Measurements from ENCODE around the gene TEX30.

The TEX30 gene

DNA sequence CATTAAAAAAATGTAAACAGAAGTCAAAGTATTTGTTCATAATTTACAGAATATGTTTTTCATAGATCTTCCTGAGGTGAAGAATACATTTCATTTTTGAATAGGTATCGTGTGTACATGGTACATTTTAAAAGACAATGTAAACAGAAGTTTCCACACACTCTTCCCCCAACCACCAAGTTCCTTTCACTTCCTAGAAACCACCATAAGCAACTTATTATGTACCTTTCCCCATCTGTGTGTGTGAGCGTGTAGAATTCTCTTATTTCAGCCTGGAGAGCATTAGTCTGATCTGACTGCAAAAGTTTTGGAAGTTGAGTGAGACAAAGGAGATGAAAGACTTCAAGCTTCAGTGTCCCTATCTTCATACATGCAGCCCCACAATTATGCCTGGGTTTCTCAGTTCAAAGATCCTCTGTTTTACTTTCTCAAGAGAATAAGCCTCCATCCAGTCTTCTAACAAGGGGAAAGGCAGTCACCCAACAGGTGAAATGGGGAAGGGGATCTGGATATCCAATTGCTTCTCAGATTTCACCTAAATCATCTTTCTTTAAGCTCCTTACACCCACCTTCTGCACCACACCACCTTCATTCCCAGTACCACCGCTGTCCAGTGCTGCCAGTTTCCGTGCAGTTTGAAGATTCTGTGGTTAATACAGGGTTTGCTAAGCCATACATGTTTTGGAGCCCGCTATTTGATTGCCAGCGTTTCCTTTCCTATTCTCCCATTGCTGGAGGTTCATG, 2.1 kb downstream of the TEX30 start:
- H3K27me3 Mint-ChIP-seq = peaks cover 1% of the 10 kb centered on the region
- H3K4me1 Mint-ChIP-seq = peaks cover 49% of the 10 kb centered on the region
- H3K9me3 Mint-ChIP-seq = no peaks in the 10 kb centered on the region
- CTCF ChIA-PET = interaction anchor here (1.0 to 2.9 kb wide), 3 partner anchors 29 to 180 kb away, joined by 3 to 8 read pairs (median 3); no protein-coding TSS in a partner anchor
- peak overlapping the region; percentile 82 for H3K4me3 Mint-ChIP-seq
- peak overlapping the region; percentile 8 for H3K27ac Mint-ChIP-seq
- DNase-seq = no peak
- peaks cover 22% of the 10 kb centered on the region for H3K36me3 Mint-ChIP-seq

- peaks cover 24% of the 10 kb centered on the region for H3K36me3 Mint-ChIP-seq
- no peak for DNase-seq
- CTCF ChIA-PET = interaction anchor here (2.9 kb wide), 1 partner anchor 178 kb away, joined by 8 read pairs; no protein-coding TSS in a partner anchor
- H3K4me1 Mint-ChIP-seq = peaks cover 49% of the 10 kb centered on the region
- no peaks in the 10 kb centered on the region for H3K9me3 Mint-ChIP-seq
- no peaks in the 10 kb centered on the region for H3K27me3 Mint-ChIP-seq
- H3K4me3 Mint-ChIP-seq = no peak overlapping the region
- no peak overlapping the region for H3K27ac Mint-ChIP-seq
Measured at GRCh38 chr13:102770435-102770834, 3.2 kb downstream of the TEX30 start.

DNA sequence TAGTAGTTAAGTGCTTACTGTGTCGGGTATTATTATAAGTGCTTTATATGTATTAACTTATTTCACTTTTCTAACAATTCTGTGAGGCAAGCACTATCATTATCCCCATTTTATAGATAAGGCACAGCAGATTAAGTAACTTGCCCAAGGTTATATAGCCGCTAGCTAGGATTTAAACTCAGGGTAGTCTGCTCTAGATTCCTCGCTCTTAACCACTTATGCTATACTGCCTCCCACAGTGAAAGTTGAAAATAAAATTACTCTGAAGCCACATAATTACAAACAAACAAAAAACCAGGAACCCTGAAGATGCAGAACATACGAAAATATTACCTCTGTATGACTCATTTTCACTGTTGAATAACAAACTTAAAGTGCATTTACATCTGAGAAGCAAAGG, 3.9 kb downstream of the TEX30 start:
- no peak for DNase-seq
- Mint-ChIP-seq H3K4me3 (no peak overlapping the region), H3K4me1 (peaks cover 44% of the 10 kb centered on the region), H3K27me3 (no peaks in the 10 kb centered on the region), H3K36me3 (peaks cover 28% of the 10 kb centered on the region), H3K27ac (no peak overlapping the region), H3K9me3 (no peaks in the 10 kb centered on the region)
- CTCF ChIA-PET = interaction anchor here (1.0 to 2.9 kb wide), 2 partner anchors 178 to 188 kb away, joined by 3 to 8 read pairs; no protein-coding TSS in a partner anchor

- CTCF ChIA-PET = interaction anchor here (1.0 kb wide), 1 partner anchor 187 kb away, joined by 3 read pairs; no protein-coding TSS in a partner anchor
- peaks cover 31% of the 10 kb centered on the region for H3K36me3 Mint-ChIP-seq
- no peaks in the 10 kb centered on the region for H3K27me3 Mint-ChIP-seq
- no peaks in the 10 kb centered on the region for H3K9me3 Mint-ChIP-seq
- no peak overlapping the region for H3K27ac Mint-ChIP-seq
- no peak for DNase-seq
- peaks cover 36% of the 10 kb centered on the region for H3K4me1 Mint-ChIP-seq
- no peak overlapping the region for H3K4me3 Mint-ChIP-seq
Measured at GRCh38 chr13:102768909-102769308, 4.7 kb downstream of the TEX30 start.

GRCh38 chr13:102763741-102764140, 9.8 kb downstream of the TEX30 start:
- Mint-ChIP-seq H3K27me3 (no peaks in the 10 kb centered on the region), H3K4me1 (no peaks in the 10 kb centered on the region), H3K27ac (no peak overlapping the region), H3K4me3 (no peak overlapping the region), H3K36me3 (peaks cover 20% of the 10 kb centered on the region), H3K9me3 (no peaks in the 10 kb centered on the region)
- no peak for DNase-seq
- CTCF ChIA-PET = no interaction called here

GRCh38 chr13:102761071-102761470, 12.5 kb downstream of the TEX30 start:
- H3K27me3 Mint-ChIP-seq = no peaks in the 10 kb centered on the region

DNA sequence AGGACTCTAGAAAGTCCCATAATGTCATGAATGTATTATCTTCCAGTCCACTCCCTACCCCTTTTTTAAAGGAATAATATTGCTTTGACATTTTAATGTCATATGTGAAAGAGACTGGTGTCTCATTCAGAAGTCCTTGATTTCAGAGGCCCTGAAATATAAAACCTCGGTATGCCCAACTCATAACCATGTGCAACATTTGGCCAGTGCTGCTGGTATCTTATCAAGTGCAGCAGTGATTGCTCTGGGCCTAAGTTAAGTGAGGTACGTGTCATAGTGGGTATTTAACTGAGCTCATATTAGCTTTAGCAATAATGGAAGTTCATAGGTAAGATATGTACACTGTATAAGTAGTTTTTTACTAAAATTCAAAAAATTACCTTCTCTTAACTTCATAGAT, 14.7 kb downstream of the TEX30 start:
- Mint-ChIP-seq H3K9me3 (no peaks in the 10 kb centered on the region), H3K4me1 (no peaks in the 10 kb centered on the region), H3K27me3 (no peaks in the 10 kb centered on the region), H3K36me3 (peaks cover 2% of the 10 kb centered on the region), H3K4me3 (no peak overlapping the region), H3K27ac (no peak overlapping the region)
- DNase-seq = no peak
- CTCF ChIA-PET = interaction anchor here (0.8 kb wide), 1 partner anchor 71 kb away, joined by 3 read pairs; no protein-coding TSS in a partner anchor

More at GRCh38 chr13:102761071-102761470, 12.5 kb downstream of the TEX30 start:
- no peak overlapping the region for H3K4me3 Mint-ChIP-seq
- H3K4me1 Mint-ChIP-seq = no peaks in the 10 kb centered on the region
- DNase-seq = no peak
- CTCF ChIA-PET = no interaction called here
- H3K27ac Mint-ChIP-seq = no peak overlapping the region
- no peaks in the 10 kb centered on the region for H3K9me3 Mint-ChIP-seq
- peaks cover 9% of the 10 kb centered on the region for H3K36me3 Mint-ChIP-seq

DNA sequence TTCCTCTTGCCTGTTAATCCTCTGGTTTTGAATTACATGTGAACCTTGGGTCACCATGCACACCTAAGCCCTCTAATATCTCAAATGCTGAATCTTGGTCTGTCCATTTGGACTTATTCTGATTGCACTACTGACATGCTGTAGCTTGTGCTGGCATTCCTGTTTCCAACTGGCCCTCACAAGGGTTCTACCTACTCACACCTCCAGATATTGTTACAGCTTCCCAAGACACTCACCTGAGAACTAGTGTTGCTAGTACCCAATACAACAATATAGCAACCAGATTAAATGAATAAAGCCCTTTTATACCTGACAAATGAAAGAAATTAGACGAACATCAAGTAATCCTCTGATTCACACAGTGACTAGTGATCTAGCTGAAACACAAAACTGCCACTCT, 16.6 kb downstream of the TEX30 start:
- no peak for DNase-seq
- CTCF ChIA-PET = interaction anchor here (1.0 kb wide), 1 partner anchor 102 kb away, joined by 3 read pairs; no protein-coding TSS in a partner anchor
- H3K9me3 Mint-ChIP-seq = peaks cover 6% of the 10 kb centered on the region
- no peaks in the 10 kb centered on the region for H3K36me3 Mint-ChIP-seq
- no peaks in the 10 kb centered on the region for H3K4me1 Mint-ChIP-seq
- no peak overlapping the region for H3K4me3 Mint-ChIP-seq
- H3K27me3 Mint-ChIP-seq = peaks cover under 1% of the 10 kb centered on the region
- no peak overlapping the region for H3K27ac Mint-ChIP-seq

DNA sequence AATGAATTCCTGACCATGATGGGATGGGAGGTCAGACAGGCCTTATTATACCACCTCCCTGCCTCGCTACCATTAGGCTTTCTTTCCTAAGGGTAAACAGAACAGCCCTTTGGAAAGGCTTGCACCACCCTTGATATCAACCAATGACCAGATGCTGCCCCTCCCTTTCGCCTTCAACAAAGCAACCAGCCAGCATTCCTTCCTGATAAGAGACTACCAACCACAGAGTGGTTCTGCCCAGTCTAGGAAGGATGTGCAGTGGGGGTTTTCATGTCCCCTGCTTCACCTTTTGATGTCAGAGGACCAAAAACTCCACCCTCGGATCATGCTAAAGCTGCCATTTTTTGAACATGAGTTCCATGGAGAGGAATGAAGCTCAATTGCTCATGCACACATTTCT, 21.7 kb downstream of the TEX30 start:
- CTCF ChIA-PET = interaction anchor here (0.6 to 0.7 kb wide), 2 partner anchors 44 to 170 kb away, joined by 3 to 4 read pairs; no protein-coding TSS in a partner anchor
- H3K4me3 Mint-ChIP-seq = no peak overlapping the region
- H3K4me1 Mint-ChIP-seq = no peaks in the 10 kb centered on the region
- peaks cover 3% of the 10 kb centered on the region for H3K27me3 Mint-ChIP-seq
- H3K9me3 Mint-ChIP-seq = peaks cover 6% of the 10 kb centered on the region
- no peak for DNase-seq
- H3K36me3 Mint-ChIP-seq = no peaks in the 10 kb centered on the region
- H3K27ac Mint-ChIP-seq = no peak overlapping the region

GRCh38 chr13:102742506-102742905, 31.1 kb downstream of the TEX30 start:
- peaks cover 3% of the 10 kb centered on the region for H3K27me3 Mint-ChIP-seq
- no peak for DNase-seq
- no peak overlapping the region for H3K27ac Mint-ChIP-seq
- CTCF ChIA-PET = no interaction called here
- H3K4me1 Mint-ChIP-seq = no peaks in the 10 kb centered on the region
- H3K9me3 Mint-ChIP-seq = peaks cover 8% of the 10 kb centered on the region
- no peak overlapping the region for H3K4me3 Mint-ChIP-seq
- H3K36me3 Mint-ChIP-seq = no peaks in the 10 kb centered on the region

DNA sequence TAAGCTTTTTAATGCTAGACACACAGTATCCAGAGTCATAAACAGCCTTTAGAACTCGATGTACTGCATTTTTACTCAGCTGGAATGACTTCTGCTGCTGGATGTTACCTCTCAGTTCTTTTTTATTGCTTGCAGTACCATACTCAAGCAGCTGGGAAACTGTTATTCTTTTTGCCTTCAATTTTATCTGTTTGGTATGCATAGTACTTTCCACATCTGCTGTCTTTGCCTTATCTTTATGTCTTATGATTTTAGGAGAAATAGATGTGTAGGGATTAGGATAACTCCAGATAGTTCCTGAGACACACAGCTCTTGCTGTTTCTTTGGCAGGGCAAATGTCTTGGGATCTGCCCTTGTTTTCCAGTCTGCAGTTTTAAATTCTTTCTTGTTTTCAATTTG, 31.5 kb downstream of the TEX30 start:
- Mint-ChIP-seq H3K27me3 (peaks cover 3% of the 10 kb centered on the region), H3K4me3 (no peak overlapping the region), H3K9me3 (peaks cover 8% of the 10 kb centered on the region), H3K27ac (no peak overlapping the region), H3K4me1 (no peaks in the 10 kb centered on the region), H3K36me3 (no peaks in the 10 kb centered on the region)
- CTCF ChIA-PET = no interaction called here
- DNase-seq = no peak

DNA sequence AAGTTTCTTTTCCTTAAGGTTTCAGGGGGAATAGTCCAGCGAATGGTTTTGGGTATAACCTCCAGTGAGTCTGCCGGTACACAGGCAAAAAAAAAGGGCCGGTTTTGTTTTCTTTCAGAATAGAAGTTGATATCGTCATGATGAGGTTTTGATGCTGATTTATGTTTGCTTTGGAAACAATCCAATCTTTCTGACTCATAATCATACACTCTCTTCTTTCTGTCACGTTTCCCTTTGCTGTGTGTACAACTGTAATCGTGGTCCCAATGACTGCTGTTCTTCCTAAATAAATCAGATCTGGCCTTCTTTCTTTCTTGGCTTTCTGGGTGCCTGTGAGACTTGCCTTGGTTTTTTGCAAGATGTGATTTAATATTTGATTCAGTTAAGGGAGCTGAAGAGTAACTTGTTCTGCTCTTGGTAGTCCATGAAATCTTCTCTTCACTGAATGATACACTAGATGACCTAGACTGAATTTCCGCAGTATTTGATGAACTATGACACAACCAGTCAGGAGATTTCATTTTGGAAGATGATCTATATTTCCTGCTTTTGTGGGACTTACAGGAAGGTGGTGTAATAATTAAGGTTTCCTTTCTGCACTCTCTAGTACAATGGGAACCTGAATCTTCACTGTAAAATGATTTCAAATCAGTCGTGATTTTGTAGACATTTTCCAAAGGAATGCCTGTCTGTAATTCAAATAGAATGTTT, 43.9 kb downstream of the TEX30 start:
- CTCF ChIA-PET = no interaction called here
- Mint-ChIP-seq H3K36me3 (no peaks in the 10 kb centered on the region), H3K4me1 (no peaks in the 10 kb centered on the region), H3K27me3 (peaks cover 9% of the 10 kb centered on the region), H3K9me3 (no peaks in the 10 kb centered on the region), H3K27ac (no peak overlapping the region), H3K4me3 (no peak overlapping the region)
- no peak for DNase-seq

GRCh38 chr13:102726430-102726829, 47.2 kb downstream of the TEX30 start:
- Mint-ChIP-seq H3K36me3 (no peaks in the 10 kb centered on the region), H3K4me3 (no peak overlapping the region)
- CTCF ChIA-PET = no interaction called here

DNA sequence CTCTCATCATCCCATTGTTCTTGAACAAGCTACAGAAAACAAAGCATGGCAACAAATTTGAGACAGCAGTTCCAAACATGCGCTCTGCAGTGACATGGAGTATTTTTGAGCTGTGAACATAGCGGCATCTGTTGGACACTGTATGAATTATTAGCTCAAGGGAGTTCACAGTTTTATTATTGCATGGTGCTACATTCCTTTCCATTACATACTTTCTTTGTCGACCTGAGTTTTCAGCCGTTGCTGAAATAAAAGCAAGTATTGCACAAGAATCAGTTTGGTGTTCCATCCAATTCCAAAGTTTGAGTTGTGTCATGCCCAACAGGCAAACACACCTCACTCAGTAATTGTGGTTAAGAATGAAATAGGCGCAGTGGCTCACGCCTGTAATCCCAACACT, 48.7 kb downstream of the TEX30 start:
- no peak for DNase-seq
- Mint-ChIP-seq H3K4me3 (no peak overlapping the region), H3K9me3 (no peaks in the 10 kb centered on the region), H3K27ac (no peak overlapping the region), H3K27me3 (peaks cover 13% of the 10 kb centered on the region), H3K4me1 (no peaks in the 10 kb centered on the region), H3K36me3 (no peaks in the 10 kb centered on the region)
- CTCF ChIA-PET = interaction anchor here (0.9 to 2.4 kb wide), 10 partner anchors 12 to 335 kb away, joined by 3 to 19 read pairs (median 3); partner anchors contain the start of gene TPP2

More at GRCh38 chr13:102726430-102726829, 47.2 kb downstream of the TEX30 start:
- Mint-ChIP-seq H3K4me1 (no peaks in the 10 kb centered on the region), H3K27ac (no peak overlapping the region), H3K27me3 (peaks cover 18% of the 10 kb centered on the region), H3K9me3 (no peaks in the 10 kb centered on the region)
- DNase-seq = peak; percentile 51
